ENCODE data around the gene SPI1.

SPI1 gene

DNA sequence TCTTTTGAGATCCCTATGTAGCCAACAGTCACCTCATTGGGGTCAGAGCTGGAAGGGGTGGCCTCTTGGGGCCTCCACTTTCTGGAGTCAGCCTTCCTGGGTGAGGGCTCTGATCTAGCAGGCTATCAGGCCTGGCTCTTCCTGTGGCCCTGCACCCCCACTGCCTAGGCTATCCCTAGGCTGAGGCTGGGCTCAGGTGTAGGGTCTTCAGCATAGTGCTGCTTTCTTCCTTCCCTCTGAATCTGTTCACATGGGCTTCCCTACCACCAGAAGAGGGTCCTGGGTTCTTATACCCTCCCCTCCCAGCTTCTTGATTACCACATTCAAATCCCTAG lies 456 bp upstream of the SPI1 start:
- TF ChIP-seq EGR1 (IDR thresholded peaks at IDR 0.05), result no peak
- no peak for TF ChIP-seq ZBTB7A (IDR thresholded peaks at IDR 0.05; ENCODE audit: low read depth)
- TF ChIP-seq RAD21 (IDR thresholded peaks at IDR 0.05; ENCODE audit: low read depth), result no peak
- no peak for TF ChIP-seq TCF12 (IDR thresholded peaks at IDR 0.05; ENCODE audit: low read depth)
- TF ChIP-seq CEBPB (IDR thresholded peaks at IDR 0.05), result no peak
- no peak for TF ChIP-seq NFIC (IDR thresholded peaks at IDR 0.05)
- TF ChIP-seq TAF1 (IDR thresholded peaks at IDR 0.05; ENCODE audit: low read depth), result no peak
- no peak for TF ChIP-seq EP300 (IDR thresholded peaks at IDR 0.05; ENCODE audit: borderline replicate concordance)
- no peak for TF ChIP-seq MAX (IDR thresholded peaks at IDR 0.05)
- no peak for TF ChIP-seq TEAD4 (IDR thresholded peaks at IDR 0.05)
- no peak for TF ChIP-seq FOXM1 (IDR thresholded peaks at IDR 0.05; ENCODE audit: borderline replicate concordance, low read depth)

DNA sequence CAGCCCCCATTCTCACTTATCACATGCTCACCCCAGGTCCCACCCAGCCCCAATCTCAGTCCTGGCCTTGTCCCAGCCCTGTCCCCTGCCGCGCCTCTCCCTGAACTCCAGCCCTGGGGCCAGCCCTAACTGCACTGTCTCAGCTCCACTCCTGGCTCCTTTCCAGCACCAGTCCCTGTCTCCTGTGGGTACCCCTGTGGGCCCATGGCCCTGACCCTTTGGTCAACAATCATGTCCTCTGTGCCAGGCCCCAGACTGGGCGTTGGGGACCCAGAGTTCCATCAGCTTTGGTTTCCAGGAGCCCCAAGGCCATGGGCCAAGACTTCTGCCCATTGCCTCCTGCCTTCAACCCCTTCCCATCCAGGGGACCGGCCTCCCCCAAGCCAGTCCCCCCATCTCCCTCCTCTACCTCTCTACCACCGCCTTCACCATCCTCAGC lies 757 bp downstream of the SPI1 start:
- TF ChIP-seq EGR1 (IDR thresholded peaks at IDR 0.05) (no peak), YY1 (IDR thresholded peaks at IDR 0.05; ENCODE audit: low read depth) (no peak), EP300 (IDR thresholded peaks at IDR 0.05; ENCODE audit: borderline replicate concordance) (no peak)

GRCh38 chr11:47376525-47377371 lies 1.6 kb downstream of the SPI1 start:
- TF ChIP-seq CEBPB (IDR thresholded peaks at IDR 0.05), result peak; percentile 71
- TF ChIP-seq MAX (IDR thresholded peaks at IDR 0.05), result no peak
- peak; percentile 26; the same call in 1 of the 2 replicates for TF ChIP-seq EGR1 (IDR thresholded peaks at IDR 0.05)

DNA sequence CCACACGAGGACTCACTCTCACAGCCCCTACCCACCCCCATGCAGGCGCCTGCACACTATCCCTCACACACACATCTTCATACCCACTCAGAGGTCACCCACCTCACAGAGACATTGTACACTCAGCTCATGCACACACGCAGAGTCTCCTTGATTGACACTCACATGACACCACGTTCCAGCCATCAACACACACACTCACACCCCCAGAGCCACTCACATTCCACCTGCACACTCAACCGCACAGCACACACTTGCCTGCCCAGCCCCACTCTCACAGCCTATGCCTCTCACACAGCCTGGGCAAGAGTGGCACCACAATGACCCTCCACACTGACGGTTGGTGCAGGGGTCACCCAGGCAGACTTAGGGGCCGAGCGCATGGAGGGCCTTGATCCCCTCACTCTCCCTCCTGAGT lies 2.2 kb downstream of the SPI1 start:
- TF ChIP-seq TEAD4 (IDR thresholded peaks at IDR 0.05) (no peak), FOXM1 (IDR thresholded peaks at IDR 0.05; ENCODE audit: borderline replicate concordance, low read depth) (no peak), ZBTB7A (IDR thresholded peaks at IDR 0.05; ENCODE audit: low read depth) (no peak), CEBPB (IDR thresholded peaks at IDR 0.05) (no peak), YY1 (IDR thresholded peaks at IDR 0.05; ENCODE audit: low read depth) (no peak), EP300 (IDR thresholded peaks at IDR 0.05; ENCODE audit: borderline replicate concordance) (no peak), TAF1 (IDR thresholded peaks at IDR 0.05; ENCODE audit: low read depth) (no peak), RAD21 (IDR thresholded peaks at IDR 0.05; ENCODE audit: low read depth) (no peak), EGR1 (IDR thresholded peaks at IDR 0.05) (no peak), NFIC (IDR thresholded peaks at IDR 0.05) (no peak), MAX (IDR thresholded peaks at IDR 0.05) (no peak), CREB1 (IDR thresholded peaks at IDR 0.05; ENCODE audit: low read depth) (no peak), TCF12 (IDR thresholded peaks at IDR 0.05; ENCODE audit: low read depth) (no peak)
- TF ChIP-seq, protein P1, sequence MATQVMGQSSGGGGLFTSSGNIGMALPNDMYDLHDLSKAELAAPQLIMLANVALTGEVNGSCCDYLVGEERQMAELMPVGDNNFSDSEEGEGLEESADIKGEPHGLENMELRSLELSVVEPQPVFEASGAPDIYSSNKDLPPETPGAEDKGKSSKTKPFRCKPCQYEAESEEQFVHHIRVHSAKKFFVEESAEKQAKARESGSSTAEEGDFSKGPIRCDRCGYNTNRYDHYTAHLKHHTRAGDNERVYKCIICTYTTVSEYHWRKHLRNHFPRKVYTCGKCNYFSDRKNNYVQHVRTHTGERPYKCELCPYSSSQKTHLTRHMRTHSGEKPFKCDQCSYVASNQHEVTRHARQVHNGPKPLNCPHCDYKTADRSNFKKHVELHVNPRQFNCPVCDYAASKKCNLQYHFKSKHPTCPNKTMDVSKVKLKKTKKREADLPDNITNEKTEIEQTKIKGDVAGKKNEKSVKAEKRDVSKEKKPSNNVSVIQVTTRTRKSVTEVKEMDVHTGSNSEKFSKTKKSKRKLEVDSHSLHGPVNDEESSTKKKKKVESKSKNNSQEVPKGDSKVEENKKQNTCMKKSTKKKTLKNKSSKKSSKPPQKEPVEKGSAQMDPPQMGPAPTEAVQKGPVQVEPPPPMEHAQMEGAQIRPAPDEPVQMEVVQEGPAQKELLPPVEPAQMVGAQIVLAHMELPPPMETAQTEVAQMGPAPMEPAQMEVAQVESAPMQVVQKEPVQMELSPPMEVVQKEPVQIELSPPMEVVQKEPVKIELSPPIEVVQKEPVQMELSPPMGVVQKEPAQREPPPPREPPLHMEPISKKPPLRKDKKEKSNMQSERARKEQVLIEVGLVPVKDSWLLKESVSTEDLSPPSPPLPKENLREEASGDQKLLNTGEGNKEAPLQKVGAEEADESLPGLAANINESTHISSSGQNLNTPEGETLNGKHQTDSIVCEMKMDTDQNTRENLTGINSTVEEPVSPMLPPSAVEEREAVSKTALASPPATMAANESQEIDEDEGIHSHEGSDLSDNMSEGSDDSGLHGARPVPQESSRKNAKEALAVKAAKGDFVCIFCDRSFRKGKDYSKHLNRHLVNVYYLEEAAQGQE (IDR thresholded peaks at IDR 0.05; ENCODE audit: low read depth), result no peak
- TF ChIP-seq, protein P2, sequence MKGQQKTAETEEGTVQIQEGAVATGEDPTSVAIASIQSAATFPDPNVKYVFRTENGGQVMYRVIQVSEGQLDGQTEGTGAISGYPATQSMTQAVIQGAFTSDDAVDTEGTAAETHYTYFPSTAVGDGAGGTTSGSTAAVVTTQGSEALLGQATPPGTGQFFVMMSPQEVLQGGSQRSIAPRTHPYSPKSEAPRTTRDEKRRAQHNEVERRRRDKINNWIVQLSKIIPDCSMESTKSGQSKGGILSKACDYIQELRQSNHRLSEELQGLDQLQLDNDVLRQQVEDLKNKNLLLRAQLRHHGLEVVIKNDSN (IDR thresholded peaks at IDR 0.05), result no peak

GRCh38 chr11:47375546-47376085 lies 2.7 kb downstream of the SPI1 start:
- TF ChIP-seq CREB1 (IDR thresholded peaks at IDR 0.05; ENCODE audit: low read depth) (no peak), MAX (IDR thresholded peaks at IDR 0.05) (no peak), YY1 (IDR thresholded peaks at IDR 0.05; ENCODE audit: low read depth) (no peak), EP300 (IDR thresholded peaks at IDR 0.05; ENCODE audit: borderline replicate concordance) (no peak), TEAD4 (IDR thresholded peaks at IDR 0.05) (no peak), TAF1 (IDR thresholded peaks at IDR 0.05; ENCODE audit: low read depth) (no peak), TCF12 (IDR thresholded peaks at IDR 0.05; ENCODE audit: low read depth) (no peak), ZBTB7A (IDR thresholded peaks at IDR 0.05; ENCODE audit: low read depth) (no peak), FOXM1 (IDR thresholded peaks at IDR 0.05; ENCODE audit: borderline replicate concordance, low read depth) (no peak), NFIC (IDR thresholded peaks at IDR 0.05) (no peak), EGR1 (IDR thresholded peaks at IDR 0.05) (no peak), RAD21 (IDR thresholded peaks at IDR 0.05; ENCODE audit: low read depth) (no peak), CEBPB (IDR thresholded peaks at IDR 0.05) (no peak)
- TF ChIP-seq, protein P1 (IDR thresholded peaks at IDR 0.05; ENCODE audit: low read depth), result no peak
- TF ChIP-seq, protein P2 (IDR thresholded peaks at IDR 0.05), result no peak

All from Ishikawa (cell line).